HEK293T (cell line): Measurements from ENCODE around the gene EGLN1.

Source experiments
- CTCF ChIA-PET: fragments of 350-600 bp; formaldehyde crosslinking; extraction: SDS; loops from one replicate; lab custom pipeline; 2021; ENCODE audit warnings: antibody characterized with exemption, inconsistent platforms; lab: Yijun Ruan, JAX
- POLR2A ChIA-PET: fragments of 350-600 bp; formaldehyde crosslinking; extraction: SDS; loops from one replicate; lab custom pipeline; 2020; ENCODE audit warnings: antibody characterized with exemption, inconsistent platforms; lab: Yijun Ruan, JAX
- DNase-seq: peaks from one replicate; pipeline ENCODE4 v3.0.0; 2012; ENCODE audit warnings: mixed read lengths; ENCODE audit errors: extremely low spot score
- ARNT ChIP-seq: fragments of 450-650 bp; IDR thresholded peaks from 2 replicates; pipeline ENCODE4 v1.6.1; 2017; ENCODE audit warnings: mild to moderate bottlenecking
- BHLHE40 ChIP-seq: fragments of 450-650 bp; IDR thresholded peaks from 2 replicates; pipeline ENCODE4 v1.6.1; 2016; ENCODE audit warnings: mild to moderate bottlenecking, moderate library complexity, borderline replicate concordance
- CTBP1 ChIP-seq: fragments of 450-650 bp; IDR thresholded peaks from 2 replicates; pipeline ENCODE4 v1.6.1; 2016; ENCODE audit warnings: borderline replicate concordance
- ELF4 ChIP-seq: fragments of 450-650 bp; IDR thresholded peaks from 2 replicates; pipeline ENCODE4 v1.6.1; 2017; ENCODE audit warnings: antibody characterized with exemption
- FOXA1 ChIP-seq: fragments of 450-650 bp; IDR thresholded peaks from 2 replicates; pipeline ENCODE4 v1.6.1; 2016; ENCODE audit warnings: mild to moderate bottlenecking
- FOXK2 ChIP-seq: fragments of 450-650 bp; IDR thresholded peaks from 2 replicates; pipeline ENCODE4 v1.6.1; 2016; ENCODE audit warnings: mild to moderate bottlenecking
- FOXM1 ChIP-seq: fragments of 450-650 bp; IDR thresholded peaks from 2 replicates; pipeline ENCODE4 v1.6.1; 2017; ENCODE audit warnings: mild to moderate bottlenecking, borderline replicate concordance
- HDGF ChIP-seq: fragments of 450-650 bp; IDR thresholded peaks from 2 replicates; pipeline ENCODE4 v1.6.1; 2017; ENCODE audit warnings: antibody characterized with exemption, borderline replicate concordance
- L3MBTL2 ChIP-seq: fragments of 450-650 bp; conservative IDR thresholded peaks from 2 replicates; pipeline ENCODE4 v1.6.1; 2016; ENCODE audit warnings: mild to moderate bottlenecking
- LEF1 ChIP-seq: fragments of 450-650 bp; IDR thresholded peaks from 2 replicates; pipeline ENCODE4 v1.6.1; 2017; ENCODE audit warnings: mild to moderate bottlenecking, borderline replicate concordance
- NFRKB ChIP-seq: fragments of 450-650 bp; IDR thresholded peaks from 2 replicates; pipeline ENCODE4 v1.6.1; 2016; ENCODE audit warnings: mild to moderate bottlenecking, moderate library complexity
- PKNOX1 ChIP-seq: fragments of 450-650 bp; IDR thresholded peaks from 2 replicates; pipeline ENCODE4 v1.6.1; 2016
- SP1 ChIP-seq: fragments of 450-650 bp; IDR thresholded peaks from 2 replicates; pipeline ENCODE4 v1.6.1; 2017
- SUZ12 ChIP-seq: fragments of 450-650 bp; IDR thresholded peaks from 2 replicates; pipeline ENCODE4 v1.6.1; 2016; ENCODE audit warnings: mild to moderate bottlenecking
- TARDBP ChIP-seq: fragments of 450-650 bp; IDR thresholded peaks from 2 replicates; pipeline ENCODE4 v1.6.1; 2016
- ZNF384 ChIP-seq: fragments of 450-650 bp; IDR thresholded peaks from 2 replicates; pipeline ENCODE4 v1.6.1; 2016

EGLN1 gene

GRCh38 chr1:231419147-231419546, 2.9 kb downstream of the EGLN1 start:
- TF ChIP-seq SP1, result no peak
- no peak for TF ChIP-seq FOXA1
- TF ChIP-seq L3MBTL2, result no peak
- no peak for TF ChIP-seq SUZ12
- no peak for TF ChIP-seq LEF1
- no peak for TF ChIP-seq FOXM1
- TF ChIP-seq TARDBP, result no peak
- TF ChIP-seq NFRKB, result no peak
- no peak for TF ChIP-seq PKNOX1
- TF ChIP-seq ZNF384, result no peak
- TF ChIP-seq ARNT, result no peak
- TF ChIP-seq HDGF, result no peak
- no peak for TF ChIP-seq BHLHE40
- no peak for TF ChIP-seq CTBP1
- no peak for TF ChIP-seq FOXK2
- TF ChIP-seq ELF4, result no peak
- DNase-seq, result no peak
- ChIA-PET CTCF (interaction anchor here (1.4 kb wide), 1 partner anchor 108 kb away, joined by 3 read pairs; no protein-coding TSS in a partner anchor), POLR2A (interaction anchor here (0.7 to 3.7 kb wide), 3 partner anchors 44 to 113 kb away, joined by 3 to 12 read pairs (median 3); partner anchors contain the start of genes EXOC8 and SPRTN)

- CTCF ChIA-PET, result interaction anchor here (0.5 to 0.7 kb wide), 3 partner anchors 37 to 185 kb away, joined by 3 to 4 read pairs (median 3); no protein-coding TSS in a partner anchor
Measured at GRCh38 chr1:231418741-231419107, 3.4 kb downstream of the EGLN1 start.

GRCh38 chr1:231418101-231418740, 3.9 kb downstream of the EGLN1 start:
- DNase-seq, result no peak
- ChIA-PET POLR2A (interaction anchor here (1.0 kb wide), 1 partner anchor 23 kb away, joined by 3 read pairs; no protein-coding TSS in a partner anchor), CTCF (interaction anchor here (0.5 to 0.7 kb wide), 4 partner anchors 36 to 1533 kb away, joined by 3 to 4 read pairs (median 3); no protein-coding TSS in a partner anchor)
- TF ChIP-seq PKNOX1, result peak; percentile 91
- TF ChIP-seq NFRKB, result no peak
- TF ChIP-seq LEF1, result 0 out of 2 replicates have a peak, but pooled peaks have one; percentile 5
- no peak for TF ChIP-seq FOXA1
- no peak for TF ChIP-seq SP1
- TF ChIP-seq ZNF384, result 0 out of 2 replicates have a peak, but pooled peaks have one; percentile 19

More at GRCh38 chr1:231418741-231419107, 3.4 kb downstream of the EGLN1 start:
- DNase-seq, result no peak
- POLR2A ChIA-PET, result interaction anchor here (0.7 to 3.7 kb wide), 3 partner anchors 23 to 113 kb away, joined by 3 to 12 read pairs (median 3); partner anchors contain the start of genes EXOC8 and SPRTN
- TF ChIP-seq ZNF384, result peak; percentile 84
- no peak for TF ChIP-seq CTBP1

GRCh38 chr1:231417513-231417912, 4.6 kb downstream of the EGLN1 start:
- POLR2A ChIA-PET, result interaction anchor here (1.0 kb wide), 1 partner anchor 22 kb away, joined by 3 read pairs; no protein-coding TSS in a partner anchor

GRCh38 chr1:231416901-231417300, 5.2 kb downstream of the EGLN1 start:
- ChIA-PET POLR2A (no interaction called here), CTCF (no interaction called here)
- no peak for DNase-seq
- no peak for TF ChIP-seq L3MBTL2
- TF ChIP-seq TARDBP, result no peak
- TF ChIP-seq PKNOX1, result no peak
- TF ChIP-seq BHLHE40, result no peak
- no peak for TF ChIP-seq NFRKB
- TF ChIP-seq LEF1, result no peak
- TF ChIP-seq CTBP1, result no peak
- TF ChIP-seq FOXM1, result no peak
- TF ChIP-seq ZNF384, result no peak
- no peak for TF ChIP-seq HDGF
- no peak for TF ChIP-seq ELF4
- TF ChIP-seq ARNT, result no peak
- no peak for TF ChIP-seq FOXA1
- no peak for TF ChIP-seq SUZ12
- TF ChIP-seq SP1, result no peak
- no peak for TF ChIP-seq FOXK2

More at GRCh38 chr1:231417513-231417912, 4.6 kb downstream of the EGLN1 start:
- no peak for DNase-seq
- no peak for TF ChIP-seq TARDBP
- no peak for TF ChIP-seq PKNOX1
- TF ChIP-seq FOXK2, result no peak
- no peak for TF ChIP-seq ELF4
- no peak for TF ChIP-seq CTBP1
- TF ChIP-seq SP1, result no peak
- TF ChIP-seq FOXA1, result no peak
- no peak for TF ChIP-seq LEF1
- TF ChIP-seq NFRKB, result no peak
- CTCF ChIA-PET, result interaction anchor here (0.6 kb wide), 1 partner anchor 1533 kb away, joined by 3 read pairs; no protein-coding TSS in a partner anchor
